GM18498 (cell line): ENCODE measurements around the gene GLI3.

Source experiments
- ATAC-seq: cut with Tn5 transposase; IDR thresholded peaks from one replicate; pipeline ENCODE4 v1.9.1; 2021; ENCODE audit warnings: mild to moderate bottlenecking, moderate library complexity; ENCODE audit not compliant: unreplicated experiment

GLI3 gene

DNA sequence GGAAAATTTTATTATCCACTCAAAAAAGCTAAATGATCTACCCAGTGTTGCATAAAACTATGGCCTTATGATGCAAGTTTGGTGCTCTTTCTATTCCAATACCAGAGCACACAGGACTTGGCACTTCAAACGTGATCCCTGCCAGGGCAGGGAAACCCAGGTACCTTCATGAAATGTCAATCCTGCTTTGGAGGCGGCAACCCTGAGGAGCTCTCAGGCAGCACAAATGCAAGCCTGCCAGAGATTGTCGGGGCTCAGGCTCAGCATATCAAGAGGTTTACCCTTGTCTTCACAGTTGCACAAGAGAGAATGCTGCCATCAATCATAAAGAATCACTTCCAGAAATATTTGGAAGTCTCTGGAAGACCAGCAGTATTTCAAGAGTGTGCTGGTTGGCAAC lies 151.5 kb downstream of the GLI3 start:
- ATAC-seq = no peak

DNA sequence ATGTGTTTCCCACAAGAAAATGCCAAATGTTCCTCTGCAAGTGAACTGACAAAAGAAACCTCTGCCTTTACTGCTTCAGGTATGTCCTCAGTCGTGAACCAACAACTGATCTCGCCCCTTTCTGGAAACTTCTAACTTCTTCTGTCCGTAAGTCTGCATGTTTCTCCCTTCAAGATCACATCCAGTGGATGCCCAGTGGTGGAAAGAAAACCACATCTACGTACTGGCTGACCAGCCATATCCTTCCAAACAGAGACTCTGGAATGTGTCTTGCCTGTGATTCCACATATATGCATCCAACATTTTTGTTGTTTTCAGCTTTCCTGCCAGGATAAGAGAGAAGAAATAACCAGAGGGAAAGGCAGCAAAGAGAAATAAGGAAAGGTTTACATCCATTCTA lies 152.7 kb downstream of the GLI3 start:
- no peak for ATAC-seq

GRCh38 chr7:42083284-42083683 lies 153.7 kb downstream of the GLI3 start:
- ATAC-seq = no peak

- ATAC-seq = no peak
These were observed 154.9 kb downstream of the GLI3 start for GRCh38 chr7:42082144-42082543.

DNA sequence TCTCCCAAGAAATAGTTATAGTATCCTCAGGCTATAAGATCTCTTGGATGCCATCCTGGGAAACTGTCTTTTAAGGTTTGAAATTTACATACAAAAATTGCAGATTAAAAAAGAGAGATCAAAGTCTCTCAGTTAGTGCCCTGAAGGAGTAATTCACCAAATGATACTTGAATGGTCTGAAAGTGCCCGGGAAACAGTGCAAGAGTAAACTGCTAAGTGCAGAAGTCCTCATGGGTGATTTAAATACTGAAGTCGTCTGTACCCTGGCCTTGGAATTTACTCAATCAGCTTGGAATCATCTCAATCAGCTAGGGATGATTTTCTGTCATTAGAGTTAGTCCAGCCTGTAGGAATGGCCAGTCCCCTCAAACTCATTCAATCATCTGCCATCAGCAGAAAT lies 155.3 kb downstream of the GLI3 start:
- no peak for ATAC-seq

GRCh38 chr7:42080841-42081586 lies 156.0 kb downstream of the GLI3 start:
- no peak for ATAC-seq

DNA sequence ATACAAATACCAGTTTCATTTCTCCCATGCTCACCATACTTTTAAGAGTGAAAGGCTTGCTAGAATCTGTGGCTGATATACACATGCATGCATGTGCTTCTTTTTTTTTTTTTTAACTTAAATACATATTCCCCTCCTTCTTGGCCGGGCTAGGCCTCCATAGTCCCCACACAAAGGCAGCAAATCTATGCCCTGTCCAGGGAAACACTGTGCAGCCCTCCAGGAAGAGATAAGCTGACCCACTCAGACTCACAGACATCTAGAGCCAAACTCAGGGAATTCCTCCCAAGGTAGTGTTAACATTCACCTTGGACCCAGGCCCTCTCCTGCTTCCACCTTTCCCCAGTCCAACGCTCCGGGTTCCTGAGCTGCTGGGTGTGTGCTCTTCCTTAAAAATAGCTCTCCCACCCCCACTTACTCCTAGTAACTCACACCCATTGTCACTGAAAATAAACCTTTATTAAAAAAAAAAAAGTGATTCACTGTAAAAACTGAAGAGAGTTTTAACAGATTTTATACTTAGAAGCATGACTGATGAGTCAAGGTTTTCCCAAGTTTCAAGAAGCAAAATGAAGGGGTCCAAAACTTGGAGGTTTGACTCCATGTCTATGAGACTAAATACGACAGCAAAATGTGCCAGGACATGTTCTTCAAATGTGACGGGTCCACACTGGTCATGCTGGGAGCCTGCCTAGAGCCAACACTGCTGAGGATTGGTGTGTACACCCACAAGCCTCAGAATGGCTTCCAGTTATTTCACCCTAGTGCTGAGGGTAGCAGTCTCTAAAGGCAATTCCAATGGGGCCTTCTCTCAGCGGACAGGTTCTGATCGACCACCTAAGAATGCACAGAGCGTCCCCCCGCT lies 159.5 kb downstream of the GLI3 start:
- ATAC-seq = no peak

- no peak for ATAC-seq
These were observed 160.1 kb downstream of the GLI3 start for GRCh38 chr7:42076870-42077269.

- ATAC-seq = no peak
These were observed 161.6 kb downstream of the GLI3 start for GRCh38 chr7:42075418-42075817.

DNA sequence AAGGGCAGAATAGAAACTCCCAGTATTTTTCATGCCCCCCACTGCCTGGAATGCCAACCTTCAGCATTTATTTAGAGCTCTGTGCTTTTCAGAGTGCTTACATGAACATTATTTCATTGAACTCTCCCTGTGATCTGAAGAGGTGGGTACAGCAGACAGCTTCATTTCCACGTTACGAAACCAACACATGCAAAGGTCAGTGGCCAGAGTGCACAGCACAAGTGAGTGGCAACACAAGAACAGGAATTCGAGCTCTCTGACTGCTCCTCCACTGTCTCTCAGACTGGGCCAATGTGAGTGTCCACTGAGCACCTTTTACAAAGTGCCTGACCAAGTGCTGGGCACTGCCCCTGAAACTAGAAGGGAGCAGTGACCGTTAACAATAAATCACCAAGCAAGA lies 162.9 kb downstream of the GLI3 start:
- no peak for ATAC-seq

DNA sequence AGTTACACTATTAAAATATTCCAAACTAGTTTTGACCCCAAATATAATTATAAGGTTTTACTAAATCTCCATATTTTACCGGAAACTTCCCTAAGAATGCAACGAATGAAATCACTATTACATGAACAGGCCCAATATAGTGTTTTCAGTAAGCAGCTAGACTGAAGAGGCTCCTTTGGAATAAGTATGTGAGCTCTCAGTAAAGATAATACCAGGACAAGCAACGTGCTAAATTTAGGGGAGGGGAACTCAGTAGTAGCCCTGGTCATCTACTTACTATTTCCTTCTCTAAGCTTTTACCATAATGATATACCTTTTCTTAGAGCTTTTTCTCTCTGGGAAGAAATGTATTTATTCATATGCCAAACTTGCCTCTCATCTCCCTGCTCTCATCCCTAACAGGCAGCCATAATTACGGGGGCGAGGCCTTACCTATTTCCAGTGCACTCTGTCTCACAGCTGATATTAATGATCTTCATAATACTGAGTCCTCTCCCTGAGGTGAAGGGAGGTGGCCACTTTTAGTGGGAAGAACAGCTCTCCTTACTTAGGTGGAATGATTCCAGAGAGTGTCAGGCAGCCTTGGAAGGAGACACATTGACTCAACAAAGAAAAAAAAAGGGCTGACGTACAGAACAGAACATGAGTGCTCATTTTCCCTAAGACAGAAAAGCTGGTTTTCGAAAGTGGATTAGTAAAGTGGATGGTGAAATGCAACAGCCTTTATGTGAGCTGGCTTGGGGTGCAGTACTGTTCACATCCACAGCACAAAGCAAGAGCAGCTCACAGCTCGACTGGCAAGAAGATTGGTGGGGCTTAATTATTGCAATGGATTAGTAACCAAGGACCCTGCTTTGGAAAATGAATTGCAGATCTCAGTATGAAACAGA lies 165.4 kb downstream of the GLI3 start:
- no peak for ATAC-seq

- ATAC-seq = no peak
These were observed 166.9 kb downstream of the GLI3 start for GRCh38 chr7:42070068-42070467.

GRCh38 chr7:42069590-42069989 lies 167.4 kb downstream of the GLI3 start:
- ATAC-seq = no peak

DNA sequence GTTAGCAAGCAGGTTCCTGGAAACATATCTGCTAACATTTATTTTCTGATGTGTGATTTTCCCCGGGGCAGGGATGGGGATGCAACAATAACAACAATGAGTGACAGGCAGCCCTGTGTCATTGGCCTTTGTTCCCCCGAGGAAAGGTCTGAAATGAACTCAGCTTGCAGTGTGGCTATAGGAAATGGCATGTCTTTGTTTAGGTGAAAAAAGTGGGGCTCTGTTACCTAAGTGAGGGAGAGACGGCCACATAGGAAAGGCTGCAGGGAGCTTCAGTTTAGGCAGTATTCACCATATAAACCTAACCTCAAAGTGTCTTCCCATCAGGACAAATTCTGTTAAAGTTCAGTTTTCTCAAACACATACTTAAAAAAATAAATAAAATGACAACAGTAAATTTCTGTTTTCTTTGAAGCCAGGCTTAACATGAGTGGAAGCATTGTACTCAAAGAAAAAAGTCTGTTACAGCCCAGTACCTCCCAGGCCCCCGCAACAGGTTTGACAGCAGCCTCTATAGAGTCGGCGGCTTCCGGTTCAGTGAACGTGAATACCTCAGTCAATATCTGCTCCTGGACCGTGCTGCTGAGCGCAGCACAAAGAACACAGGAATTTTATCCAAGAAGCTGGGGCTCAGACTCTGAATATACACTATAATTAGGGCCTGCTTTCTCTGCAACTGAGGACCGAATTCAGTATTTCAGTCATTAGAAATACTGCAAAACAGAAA lies 168.3 kb downstream of the GLI3 start:
- no peak for ATAC-seq

DNA sequence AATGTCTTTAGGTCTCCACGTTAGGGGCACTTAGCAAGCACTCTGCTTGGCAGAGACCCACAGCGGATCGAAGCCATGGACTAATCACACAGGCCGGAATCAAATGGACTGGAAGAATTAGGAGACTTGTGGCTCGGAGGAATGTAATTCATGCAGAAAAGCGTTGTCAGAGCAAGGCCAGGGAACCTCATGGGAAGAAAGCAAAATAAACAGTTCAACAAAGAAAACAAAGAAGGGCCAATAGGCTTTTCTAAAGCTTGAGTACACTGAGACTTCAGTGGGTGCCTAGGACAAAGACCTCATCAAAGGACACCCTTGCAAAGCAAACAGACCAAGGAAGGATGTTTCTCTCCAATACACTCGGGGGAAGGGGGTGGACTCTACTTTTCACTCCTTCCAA lies 171.1 kb downstream of the GLI3 start:
- no peak for ATAC-seq

DNA sequence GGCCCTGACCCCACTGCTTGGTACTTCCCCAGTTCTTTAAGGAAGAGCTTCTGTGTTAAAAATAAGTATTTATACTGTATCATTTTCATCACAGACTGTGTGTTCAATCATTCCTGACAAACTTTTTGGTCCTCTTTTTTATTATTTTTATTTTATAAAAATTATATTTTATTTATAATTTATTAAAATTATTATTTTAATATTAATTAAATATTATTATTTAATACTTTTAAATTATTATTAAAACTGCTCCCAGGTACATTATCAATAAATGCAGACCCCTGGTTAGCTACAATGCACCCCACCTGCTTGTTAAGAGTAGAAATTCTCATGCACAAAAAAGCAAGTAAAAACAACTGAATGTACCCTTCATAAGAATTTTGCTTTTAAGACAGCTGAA lies 172.0 kb downstream of the GLI3 start:
- ATAC-seq = no peak

DNA sequence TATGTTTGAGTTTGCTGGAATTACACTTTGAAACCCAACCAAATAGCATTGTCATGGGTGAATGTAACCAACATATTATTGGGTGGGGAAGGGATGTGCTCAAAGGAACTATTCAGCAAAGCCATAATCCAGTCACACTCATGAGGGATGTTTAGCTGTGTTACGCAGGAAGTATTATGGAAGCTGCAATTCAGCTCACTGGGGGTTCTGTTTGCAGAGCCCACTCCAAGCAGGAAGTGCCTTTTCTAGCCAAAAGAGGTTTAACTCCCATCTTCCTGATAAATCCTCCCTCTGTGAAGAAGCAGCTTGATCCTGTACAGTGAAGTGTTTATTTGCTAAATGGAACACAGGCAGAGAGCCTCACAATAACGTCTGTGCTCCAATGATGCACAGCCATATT lies 172.5 kb downstream of the GLI3 start:
- no peak for ATAC-seq

DNA sequence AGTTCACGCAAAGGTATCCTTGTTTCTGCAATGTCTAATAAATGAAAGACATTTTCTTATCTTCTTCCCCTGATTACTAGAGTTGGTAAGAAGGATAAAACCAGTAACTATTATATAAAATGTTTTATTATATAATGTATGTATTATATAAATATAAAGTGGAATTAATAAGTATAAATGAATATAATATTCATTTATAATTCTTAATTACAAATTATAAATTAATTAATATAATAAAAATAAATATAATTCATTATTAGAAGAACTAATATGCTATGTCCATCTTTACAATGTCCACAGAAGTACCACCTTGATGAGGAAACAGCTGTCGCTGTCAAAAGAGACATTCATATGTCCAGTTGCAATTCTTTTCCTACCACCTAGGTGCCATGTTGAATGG lies 177.7 kb downstream of the GLI3 start:
- no peak for ATAC-seq

DNA sequence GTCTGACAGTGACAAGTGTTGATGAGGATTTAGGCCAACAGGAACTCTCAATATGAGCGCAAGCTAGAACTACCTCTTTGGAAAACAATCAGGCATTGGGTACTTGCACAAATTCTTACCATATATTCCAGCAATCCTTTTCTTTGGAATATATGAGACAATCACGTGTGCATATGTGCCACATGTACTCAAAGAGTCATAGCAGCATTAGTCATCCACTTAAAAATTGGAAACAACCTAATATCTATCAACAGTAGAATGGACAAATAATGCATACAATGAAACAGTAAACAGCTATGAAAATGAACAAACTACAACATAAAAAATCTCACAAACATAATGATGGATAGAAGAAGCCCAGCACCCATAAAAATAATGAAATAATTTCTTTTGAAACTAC lies 179.7 kb downstream of the GLI3 start:
- ATAC-seq = no peak

GRCh38 chr7:42055171-42055570 lies 181.8 kb downstream of the GLI3 start:
- ATAC-seq = no peak

- no peak for ATAC-seq
These were observed 183.2 kb downstream of the GLI3 start for GRCh38 chr7:42053834-42054233.
